ENCODE measurements around the gene AKAP17A. TPM values are rescaled to one million over a fixed set of nuclear protein-coding genes. Genes with fewer than 3 reads are reported as not detected.
"Not testable (repeated sequence)": the region's sequence is repeated elsewhere in the genome, so short reads cannot be mapped to it uniquely, and the experiment has no call there.

Gene AKAP17A
- total RNA-seq, 1 donor from 2014 or later = 32.7 TPM

DNA sequence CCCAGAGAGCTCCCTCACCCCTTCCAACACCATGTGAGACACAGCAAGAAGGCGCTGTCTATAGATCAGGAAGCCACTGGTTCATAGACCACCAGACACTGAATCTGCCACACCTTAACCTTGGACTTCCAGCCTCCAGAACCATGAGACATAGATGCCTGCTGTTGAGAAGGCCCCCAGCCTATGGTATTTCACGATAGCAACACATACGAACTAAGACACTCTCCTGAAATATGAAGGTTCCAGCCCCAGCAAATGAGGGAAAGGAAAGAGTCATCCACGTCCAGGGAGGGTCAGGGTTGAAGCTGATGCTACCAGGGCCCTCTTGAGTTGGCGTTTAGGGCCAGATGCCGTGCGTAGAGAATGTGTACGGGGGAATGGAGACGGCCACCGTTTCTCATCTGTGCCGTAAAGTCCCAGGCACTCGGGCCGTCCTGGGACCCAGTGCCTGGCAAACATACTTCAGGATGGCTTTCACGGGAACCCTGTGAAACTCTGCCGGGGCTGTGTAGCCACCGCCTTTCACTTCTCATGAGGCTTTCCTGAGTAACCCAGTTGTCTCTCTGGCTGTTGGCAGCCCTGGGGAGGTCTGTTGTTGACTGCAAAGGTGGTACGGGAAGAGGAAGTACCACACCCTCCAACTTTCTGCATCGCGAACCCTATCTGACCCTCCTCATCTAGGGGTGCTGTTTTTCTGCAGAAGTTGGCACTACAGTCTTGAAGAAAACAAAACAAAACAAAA is 36.8 kb upstream of the AKAP17A start:
- no peak overlapping the region for H3K4me3 ChIP-seq (ENCODE audit: low read depth, low read length)
- TF ChIP-seq, protein P1, sequence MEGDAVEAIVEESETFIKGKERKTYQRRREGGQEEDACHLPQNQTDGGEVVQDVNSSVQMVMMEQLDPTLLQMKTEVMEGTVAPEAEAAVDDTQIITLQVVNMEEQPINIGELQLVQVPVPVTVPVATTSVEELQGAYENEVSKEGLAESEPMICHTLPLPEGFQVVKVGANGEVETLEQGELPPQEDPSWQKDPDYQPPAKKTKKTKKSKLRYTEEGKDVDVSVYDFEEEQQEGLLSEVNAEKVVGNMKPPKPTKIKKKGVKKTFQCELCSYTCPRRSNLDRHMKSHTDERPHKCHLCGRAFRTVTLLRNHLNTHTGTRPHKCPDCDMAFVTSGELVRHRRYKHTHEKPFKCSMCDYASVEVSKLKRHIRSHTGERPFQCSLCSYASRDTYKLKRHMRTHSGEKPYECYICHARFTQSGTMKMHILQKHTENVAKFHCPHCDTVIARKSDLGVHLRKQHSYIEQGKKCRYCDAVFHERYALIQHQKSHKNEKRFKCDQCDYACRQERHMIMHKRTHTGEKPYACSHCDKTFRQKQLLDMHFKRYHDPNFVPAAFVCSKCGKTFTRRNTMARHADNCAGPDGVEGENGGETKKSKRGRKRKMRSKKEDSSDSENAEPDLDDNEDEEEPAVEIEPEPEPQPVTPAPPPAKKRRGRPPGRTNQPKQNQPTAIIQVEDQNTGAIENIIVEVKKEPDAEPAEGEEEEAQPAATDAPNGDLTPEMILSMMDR (conservative IDR thresholded peaks at IDR 0.05; ENCODE audit: low read depth, low read length) = no peak
- no peak for DNase-seq (ENCODE audit: low read depth)

DNA sequence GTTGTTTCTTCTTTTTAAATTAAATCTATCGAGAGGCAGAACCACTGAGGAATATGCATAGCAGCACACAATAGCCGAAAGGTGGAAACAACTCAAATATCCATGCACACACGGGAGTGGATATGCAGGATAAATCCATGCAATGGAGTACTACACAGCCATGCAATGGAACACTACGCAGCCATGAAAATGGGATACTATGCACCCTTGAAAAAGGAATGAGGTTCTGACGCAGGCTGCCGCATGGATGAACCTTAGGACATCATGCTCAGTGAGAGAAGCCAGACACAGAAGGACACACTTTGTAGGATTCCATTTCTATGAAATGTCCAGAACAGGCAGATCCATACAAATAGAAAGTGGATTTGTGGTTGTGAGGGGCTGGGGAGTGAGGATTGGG is 36.0 kb upstream of the AKAP17A start:
- no peak for DNase-seq (ENCODE audit: low read depth)
- TF ChIP-seq, protein P1 (conservative IDR thresholded peaks at IDR 0.05; ENCODE audit: low read depth, low read length) = no peak
- no peak overlapping the region for H3K4me3 ChIP-seq (ENCODE audit: low read depth, low read length)

DNA sequence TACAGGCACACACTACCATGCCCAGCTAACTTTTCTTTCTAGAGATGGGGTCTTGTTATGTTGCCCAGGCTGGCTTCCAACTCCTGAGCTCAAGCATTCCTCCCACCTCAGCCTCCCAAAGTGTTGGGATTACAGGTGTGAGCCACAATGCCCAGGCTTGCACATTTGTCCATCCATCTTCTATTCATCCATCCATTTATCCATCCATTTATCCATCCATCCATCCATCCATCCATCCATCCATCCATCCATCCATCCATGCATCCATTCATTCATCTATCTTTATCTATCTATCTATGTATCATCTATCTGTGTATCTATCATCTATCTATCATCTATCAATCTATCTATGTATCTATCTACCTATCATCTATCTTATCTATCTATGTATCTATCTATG is 34.0 kb upstream of the AKAP17A start:
- H3K4me3 ChIP-seq (ENCODE audit: low read depth, low read length); DNase-seq (ENCODE audit: low read depth): not testable (repeated sequence)

DNA sequence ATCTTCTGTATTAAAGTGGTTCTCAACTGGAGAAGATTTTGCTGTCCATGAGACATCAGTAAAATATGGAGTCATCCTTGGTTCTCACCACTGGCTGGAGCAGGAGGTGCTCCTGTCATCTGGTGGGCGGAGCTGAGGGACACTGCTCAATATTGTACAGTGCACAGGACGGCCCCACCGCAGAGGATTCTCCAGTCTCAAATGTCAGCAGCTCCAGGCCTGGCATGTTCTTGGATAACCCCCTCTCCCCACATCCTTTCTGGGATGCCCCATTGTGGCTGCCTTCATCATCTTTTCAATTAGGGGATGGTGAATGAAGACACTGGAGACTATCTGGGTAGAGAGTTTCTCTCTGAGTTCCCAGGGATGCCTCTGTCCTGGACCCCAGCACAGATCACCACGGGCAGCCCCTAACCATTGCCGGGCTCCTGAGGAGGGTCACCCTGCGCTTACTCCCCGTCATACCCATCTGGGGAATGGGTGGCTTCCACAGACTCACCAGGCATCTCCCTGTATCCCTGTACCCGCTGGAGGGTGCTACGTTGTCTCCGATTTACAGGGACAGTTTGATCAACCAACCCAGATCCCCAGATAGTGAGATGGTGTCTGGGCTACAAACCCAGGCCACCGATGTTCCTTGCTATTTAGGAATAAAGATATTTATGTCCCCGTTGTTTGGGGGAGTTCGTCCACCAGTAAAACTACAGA is 32.5 kb upstream of the AKAP17A start:
- H3K4me3 ChIP-seq (ENCODE audit: low read depth, low read length) = no peak overlapping the region
- no peak for DNase-seq (ENCODE audit: low read depth)
- TF ChIP-seq, protein P1 (conservative IDR thresholded peaks at IDR 0.05; ENCODE audit: low read depth, low read length) = no peak

DNA sequence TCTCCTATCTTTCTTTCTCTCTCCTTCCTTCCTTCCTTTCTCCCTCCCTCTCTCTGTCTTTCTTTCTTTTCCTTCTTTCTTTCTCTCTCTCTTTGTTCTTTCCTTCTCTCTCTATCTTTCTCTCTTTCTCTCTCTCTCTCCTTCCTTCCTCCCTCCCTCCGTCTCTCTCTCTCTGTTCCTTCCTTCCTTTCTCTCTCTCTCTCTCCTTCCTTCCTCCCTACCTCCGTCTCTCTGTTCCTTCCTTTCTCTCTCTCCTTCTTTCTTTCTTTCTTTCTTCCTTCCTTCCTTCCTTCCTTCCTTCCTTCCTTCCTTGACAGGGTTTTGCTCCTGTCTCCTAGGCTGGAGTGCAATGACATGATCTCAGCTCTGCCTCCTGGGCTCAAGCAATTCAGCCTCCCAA is 30.2 kb upstream of the AKAP17A start:
- TF ChIP-seq, protein P1 (conservative IDR thresholded peaks at IDR 0.05; ENCODE audit: low read depth, low read length) = no peak
- no peak for DNase-seq (ENCODE audit: low read depth)
- H3K4me3 ChIP-seq (ENCODE audit: low read depth, low read length) = no peak overlapping the region

DNA sequence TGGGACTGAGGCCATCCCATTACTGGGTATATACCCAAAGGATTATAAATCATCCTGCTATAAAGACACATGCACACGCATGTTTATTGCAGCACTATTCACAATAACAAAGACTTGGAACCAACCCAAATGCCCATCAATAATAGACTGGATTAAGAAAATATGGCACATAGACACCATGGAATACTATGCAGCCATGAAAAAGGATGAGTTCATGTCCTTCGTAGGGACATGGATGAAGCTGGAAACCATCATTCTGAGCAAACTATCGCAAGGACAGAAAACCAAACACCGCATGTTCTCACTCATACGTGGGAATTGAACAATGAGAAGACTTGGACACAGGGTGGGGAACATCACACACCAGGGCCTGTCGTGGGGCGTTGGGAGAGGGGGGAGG is 27.3 kb upstream of the AKAP17A start:
- DNase-seq (ENCODE audit: low read depth) = not testable (repeated sequence)

DNA sequence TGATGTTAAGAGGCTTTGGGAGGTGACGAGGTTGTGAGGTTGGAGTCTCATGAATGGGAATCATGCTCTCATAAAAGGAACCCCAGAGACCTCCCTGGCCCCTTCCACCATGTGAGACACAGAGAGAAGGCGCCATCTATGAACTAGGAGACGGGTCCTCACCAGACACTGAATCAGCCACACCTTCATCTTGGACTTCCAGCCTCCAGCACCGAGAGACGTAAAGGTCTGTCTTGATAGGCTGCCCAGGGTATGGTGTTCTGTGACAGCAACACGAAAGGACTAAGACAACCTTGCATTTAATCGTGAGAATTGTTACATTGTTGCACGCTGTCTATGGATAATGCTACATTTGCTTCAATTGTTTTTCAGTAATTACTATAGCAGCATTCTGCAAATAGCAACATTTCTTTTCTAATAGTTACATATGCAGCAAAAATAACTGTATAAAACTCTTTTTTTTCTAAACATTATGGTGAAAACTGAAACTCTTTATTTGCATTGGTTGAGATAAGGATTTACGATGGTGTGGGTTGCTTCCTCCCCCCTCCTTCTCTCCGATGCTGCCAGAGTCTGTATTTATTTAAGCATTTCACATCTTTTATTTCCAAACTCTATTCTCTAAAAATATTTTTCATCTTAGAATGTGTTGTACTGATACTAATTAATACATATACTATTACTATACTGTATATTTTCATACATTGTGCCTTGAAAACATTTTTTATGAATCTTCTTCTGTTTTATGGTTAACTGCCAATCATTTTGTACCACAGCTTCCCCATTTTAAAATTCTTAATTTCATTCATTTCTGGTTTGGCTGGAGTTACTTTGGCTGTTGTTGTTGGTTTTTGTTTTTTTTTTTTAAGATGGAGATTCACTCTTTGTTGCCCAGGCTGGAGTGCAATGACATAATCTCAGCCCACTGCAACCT is 26.4 kb upstream of the AKAP17A start:
- no peak for DNase-seq (ENCODE audit: low read depth)
- TF ChIP-seq, protein P1 (conservative IDR thresholded peaks at IDR 0.05; ENCODE audit: low read depth, low read length) = no peak

More for the DNA sequence above, 27.3 kb upstream of the AKAP17A start:
- H3K4me3 ChIP-seq (ENCODE audit: low read depth, low read length) = not testable (repeated sequence)

DNA sequence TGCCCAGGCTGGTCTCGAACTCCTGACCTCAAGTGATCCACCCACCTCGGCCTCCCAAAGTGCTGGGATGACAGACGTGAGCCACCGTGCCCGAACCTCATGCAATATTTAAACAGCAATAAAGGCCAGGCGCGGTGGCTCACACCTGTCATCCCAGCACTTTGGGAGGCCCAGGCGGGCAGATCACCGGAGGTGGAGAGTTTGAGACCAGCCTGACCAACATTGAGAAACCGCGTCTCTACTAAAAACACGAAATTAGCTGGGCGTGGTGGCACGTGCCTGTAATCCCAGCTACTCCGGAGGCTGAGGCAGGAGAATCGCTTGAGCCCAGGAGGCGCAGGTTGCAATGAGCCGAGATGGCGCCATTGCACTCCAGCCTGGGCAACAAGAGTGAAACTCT is 17.2 kb upstream of the AKAP17A start:
- DNase-seq (ENCODE audit: low read depth); H3K4me3 ChIP-seq (ENCODE audit: low read depth, low read length): not testable (repeated sequence)

More for the DNA sequence above, 26.4 kb upstream of the AKAP17A start:
- no peak overlapping the region for H3K4me3 ChIP-seq (ENCODE audit: low read depth, low read length)

Measured in epithelial cell of proximal tubule (primary cell).